HFFc6 (cell line): Measurements from ENCODE around the gene LSG1. TPM values are rescaled to one million over a fixed set of nuclear protein-coding genes. Genes with fewer than 3 reads are reported as not detected.
A peak's percentile ranks its signal among the peaks of the same experiment; 100 is the strongest.

Experiments
- DNase-seq: peaks from one replicate; pipeline ENCODE4 v3.0.0-alpha.2; 2018
- H3K27ac Mint-ChIP-seq: 2 replicates; pipeline ENCODE4 v1.8.0; 2020; ENCODE audit warnings: mild to moderate bottlenecking, mixed read lengths
- H3K27me3 Mint-ChIP-seq: 2 replicates; pipeline ENCODE4 v1.8.0; 2021; ENCODE audit warnings: mild to moderate bottlenecking, moderate library complexity, mixed read lengths; ENCODE audit not compliant: insufficient read depth
- H3K36me3 Mint-ChIP-seq: 2 replicates; pipeline ENCODE4 v1.8.0; 2021; ENCODE audit warnings: low read depth, mixed read lengths
- H3K4me1 Mint-ChIP-seq: 2 replicates; pipeline ENCODE4 v1.8.0; 2020; ENCODE audit warnings: low read depth, mixed read lengths
- H3K4me3 Mint-ChIP-seq: 2 replicates; pipeline ENCODE4 v1.8.0; 2020; ENCODE audit warnings: mild to moderate bottlenecking, moderate library complexity, mixed read lengths
- H3K9me3 Mint-ChIP-seq: 2 replicates; pipeline ENCODE4 v1.8.0; 2020; ENCODE audit warnings: mild to moderate bottlenecking, mixed read lengths
- total RNA-seq, 6 experiments: library from RNA; stranded (reverse); fragmentation: NEBNext Ultra II Directional; extraction: Animal tissue kit (Norgen Biotek cat#: 25700); gene quantifications; 2 replicates in 1 of 6; 3 replicates in 5 of 6; pipeline ENCODE4 v1.2.3, GENCODE V29; 2021
- TF ChIP-seq, protein P1 (sequence below): fragments of 200-600 bp; sonication (generic); IDR thresholded peaks from 2 replicates; pipeline ENCODE4 v1.5.0; 2021; ENCODE audit warnings: antibody characterized with exemption, mild to moderate bottlenecking

The LSG1 gene
- total RNA-seq, 6 experiments from 2014 or later, result 26.4 to 31.7 (median 29.3) TPM

DNA sequence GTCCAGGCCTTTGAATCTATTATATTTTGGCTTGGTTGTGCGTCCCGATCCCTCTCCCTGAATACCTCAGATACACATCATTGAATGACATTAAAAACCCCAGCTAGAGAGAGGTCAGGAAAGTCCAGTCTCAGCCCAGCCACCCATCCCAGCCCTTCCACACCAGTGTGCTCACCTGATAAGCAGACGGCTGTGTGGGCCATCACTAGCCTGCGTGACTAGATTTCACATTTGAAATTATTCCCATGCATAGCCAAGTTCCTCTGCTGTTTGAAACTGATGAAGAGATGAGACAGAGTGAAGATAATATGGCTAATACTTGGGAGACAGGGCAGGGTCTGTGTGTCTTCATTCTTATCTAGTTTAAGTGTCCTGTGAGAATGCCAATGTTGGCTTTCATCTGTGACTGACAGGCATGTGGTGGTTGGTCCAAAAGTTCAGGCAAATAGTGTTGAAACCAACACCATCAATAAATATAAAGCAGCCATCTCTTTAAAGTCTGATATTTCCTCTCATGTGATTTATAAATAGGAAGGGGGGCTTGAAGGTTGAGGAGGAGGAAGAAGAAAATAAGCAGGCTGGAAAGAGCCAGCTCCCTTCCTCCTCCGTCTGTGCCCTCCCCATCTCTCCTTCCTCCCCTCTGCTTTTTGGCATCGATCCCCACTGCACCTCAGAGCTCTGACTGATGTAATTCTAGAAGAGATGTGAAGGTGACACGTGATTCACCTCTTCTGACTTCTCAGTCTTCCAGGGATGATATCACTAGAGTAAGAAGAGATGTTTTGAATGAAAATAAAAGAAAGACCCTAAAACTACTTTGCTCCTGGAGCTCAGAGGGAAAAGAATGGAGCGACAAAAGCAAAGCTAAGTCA, 18.7 kb upstream of the LSG1 start:
- peaks cover 35% of the 10 kb centered on the region for H3K4me1 Mint-ChIP-seq
- H3K27ac Mint-ChIP-seq, result no peak overlapping the region
- TF ChIP-seq, protein P1, sequence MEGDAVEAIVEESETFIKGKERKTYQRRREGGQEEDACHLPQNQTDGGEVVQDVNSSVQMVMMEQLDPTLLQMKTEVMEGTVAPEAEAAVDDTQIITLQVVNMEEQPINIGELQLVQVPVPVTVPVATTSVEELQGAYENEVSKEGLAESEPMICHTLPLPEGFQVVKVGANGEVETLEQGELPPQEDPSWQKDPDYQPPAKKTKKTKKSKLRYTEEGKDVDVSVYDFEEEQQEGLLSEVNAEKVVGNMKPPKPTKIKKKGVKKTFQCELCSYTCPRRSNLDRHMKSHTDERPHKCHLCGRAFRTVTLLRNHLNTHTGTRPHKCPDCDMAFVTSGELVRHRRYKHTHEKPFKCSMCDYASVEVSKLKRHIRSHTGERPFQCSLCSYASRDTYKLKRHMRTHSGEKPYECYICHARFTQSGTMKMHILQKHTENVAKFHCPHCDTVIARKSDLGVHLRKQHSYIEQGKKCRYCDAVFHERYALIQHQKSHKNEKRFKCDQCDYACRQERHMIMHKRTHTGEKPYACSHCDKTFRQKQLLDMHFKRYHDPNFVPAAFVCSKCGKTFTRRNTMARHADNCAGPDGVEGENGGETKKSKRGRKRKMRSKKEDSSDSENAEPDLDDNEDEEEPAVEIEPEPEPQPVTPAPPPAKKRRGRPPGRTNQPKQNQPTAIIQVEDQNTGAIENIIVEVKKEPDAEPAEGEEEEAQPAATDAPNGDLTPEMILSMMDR, result no peak
- H3K9me3 Mint-ChIP-seq, result no peaks in the 10 kb centered on the region
- H3K36me3 Mint-ChIP-seq, result peaks cover 7% of the 10 kb centered on the region; the same call in 1 of the 2 replicates
- no peak for DNase-seq
- H3K27me3 Mint-ChIP-seq, result peaks cover 8% of the 10 kb centered on the region
- no peak overlapping the region for H3K4me3 Mint-ChIP-seq

DNA sequence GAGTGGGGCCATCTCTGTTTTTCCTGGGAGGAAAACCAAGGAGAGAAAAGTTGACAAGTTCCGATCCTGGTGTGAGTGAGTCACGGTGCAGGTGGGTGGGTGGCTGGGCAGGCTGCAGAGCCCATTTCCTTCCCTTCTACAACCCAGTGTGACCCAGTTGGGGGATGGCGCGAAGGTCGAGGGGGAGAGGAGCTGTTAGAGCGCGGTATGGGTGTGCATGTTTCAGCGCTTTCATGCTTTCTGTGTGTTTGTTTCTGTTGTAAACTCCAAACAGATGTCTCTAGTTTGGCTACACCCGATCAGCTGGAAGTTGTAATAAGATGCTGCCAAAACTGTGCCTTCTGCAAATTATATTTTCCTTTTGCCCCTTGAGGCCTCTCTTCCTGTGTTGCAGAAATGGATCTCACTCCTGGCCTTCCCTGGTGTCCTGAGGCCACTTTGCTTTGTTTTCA, 17.5 kb upstream of the LSG1 start:
- H3K4me1 Mint-ChIP-seq, result peaks cover 44% of the 10 kb centered on the region
- H3K27me3 Mint-ChIP-seq, result peaks cover 8% of the 10 kb centered on the region
- H3K36me3 Mint-ChIP-seq, result peaks cover 7% of the 10 kb centered on the region; the same call in 1 of the 2 replicates
- no peak for DNase-seq
- H3K27ac Mint-ChIP-seq, result peak overlapping the region; percentile 42; the same call in 1 of the 2 replicates
- no peaks in the 10 kb centered on the region for H3K9me3 Mint-ChIP-seq
- peak overlapping the region; percentile 54 for H3K4me3 Mint-ChIP-seq
- TF ChIP-seq, protein P1, result no peak

DNA sequence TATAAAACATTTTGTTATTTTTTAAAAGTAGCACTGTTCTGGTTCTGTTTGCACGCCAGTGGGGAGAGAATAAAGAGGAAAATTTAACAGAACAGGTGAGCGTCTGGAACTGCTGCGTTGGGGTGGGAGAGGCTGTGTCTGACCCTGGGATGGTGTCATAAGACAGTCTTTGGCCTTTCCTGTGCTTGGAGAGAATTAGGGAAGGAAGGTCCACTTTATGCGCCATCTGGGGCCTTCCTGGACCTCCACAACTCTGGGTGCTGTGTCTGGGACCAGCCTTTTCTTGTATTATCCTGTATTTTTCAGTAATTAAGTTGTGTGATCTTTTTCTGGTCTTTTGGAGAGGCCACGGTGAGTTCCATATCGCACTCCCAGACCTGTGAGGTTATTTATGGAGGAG, 17.0 kb upstream of the LSG1 start:
- peaks cover 44% of the 10 kb centered on the region for H3K4me1 Mint-ChIP-seq
- TF ChIP-seq, protein P1, result no peak
- H3K27me3 Mint-ChIP-seq, result peaks cover 8% of the 10 kb centered on the region
- peak overlapping the region; percentile 72 for H3K4me3 Mint-ChIP-seq
- no peak for DNase-seq
- H3K36me3 Mint-ChIP-seq, result peaks cover 7% of the 10 kb centered on the region; the same call in 1 of the 2 replicates
- no peak overlapping the region; the same call in 1 of the 2 replicates for H3K27ac Mint-ChIP-seq
- H3K9me3 Mint-ChIP-seq, result no peaks in the 10 kb centered on the region

DNA sequence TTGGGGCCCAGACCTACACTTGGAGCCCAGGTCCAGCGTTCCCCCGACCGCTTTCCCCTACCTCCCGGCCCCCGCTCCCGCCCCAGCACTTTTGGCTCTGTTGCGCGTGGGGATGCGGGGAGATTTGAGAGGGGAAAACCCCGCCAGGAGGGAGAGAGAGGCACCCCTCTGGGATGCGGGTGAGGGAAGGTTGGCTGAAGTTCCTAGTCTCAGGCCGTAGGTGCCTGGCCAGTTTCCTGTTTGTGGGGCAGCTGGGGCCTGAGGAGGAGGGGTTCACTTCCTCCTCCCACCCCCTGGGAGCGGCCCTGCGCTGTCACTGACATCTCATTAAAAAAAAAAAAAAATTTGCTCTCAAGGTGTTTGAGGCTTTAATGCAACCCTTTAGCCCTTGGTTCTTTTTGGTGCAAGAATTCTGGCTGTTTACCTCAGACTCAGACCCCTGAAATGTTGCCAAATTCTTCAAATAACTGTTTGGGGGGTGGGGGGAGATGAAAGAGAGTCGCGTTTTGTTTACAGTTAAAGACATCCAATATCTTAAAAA, 16.3 kb upstream of the LSG1 start:
- peaks cover 47% of the 10 kb centered on the region for H3K4me1 Mint-ChIP-seq
- TF ChIP-seq, protein P1, result no peak
- peaks cover 7% of the 10 kb centered on the region; the same call in 1 of the 2 replicates for H3K36me3 Mint-ChIP-seq
- peak overlapping the region; percentile 30; the same call in 1 of the 2 replicates for H3K27ac Mint-ChIP-seq
- peaks cover 11% of the 10 kb centered on the region for H3K27me3 Mint-ChIP-seq
- no peaks in the 10 kb centered on the region for H3K9me3 Mint-ChIP-seq
- H3K4me3 Mint-ChIP-seq, result peak overlapping the region; percentile 72
- no peak for DNase-seq

DNA sequence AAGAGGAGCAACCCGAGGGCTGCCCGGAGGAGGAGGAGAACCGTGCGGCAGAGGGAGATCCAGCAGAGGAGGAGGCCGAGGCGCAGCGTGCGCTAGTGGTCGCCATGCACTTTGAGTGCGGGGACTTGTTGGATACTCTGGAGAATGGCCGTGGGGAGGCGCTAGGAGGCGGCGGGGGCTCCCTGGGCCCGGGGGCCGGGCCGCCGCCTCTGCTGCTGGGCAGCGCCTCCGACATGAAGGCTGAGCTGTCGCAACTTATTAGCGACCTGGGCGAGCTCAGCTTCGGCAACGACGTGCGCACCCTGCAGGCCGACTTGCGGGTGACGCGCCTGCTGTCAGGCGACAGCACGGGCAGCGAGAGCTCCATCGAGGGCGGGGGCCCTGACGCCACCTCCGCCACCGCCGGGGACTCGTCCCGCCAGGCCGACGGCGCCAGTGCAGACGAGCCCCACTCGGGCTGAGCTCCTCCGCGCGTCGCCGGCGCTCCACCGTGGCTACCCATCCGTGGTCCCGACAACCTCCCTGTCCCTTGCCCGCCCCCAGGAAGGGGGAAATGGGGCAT, 15.7 kb upstream of the LSG1 start:
- H3K27me3 Mint-ChIP-seq, result peaks cover 11% of the 10 kb centered on the region

More for the DNA sequence above, 15.7 kb upstream of the LSG1 start:
- peaks cover 7% of the 10 kb centered on the region; the same call in 1 of the 2 replicates for H3K36me3 Mint-ChIP-seq
- TF ChIP-seq, protein P1, result peak; percentile 75
- peaks cover 53% of the 10 kb centered on the region for H3K4me1 Mint-ChIP-seq
- peak overlapping the region; percentile 94 for H3K4me3 Mint-ChIP-seq
- peak; percentile 47 for DNase-seq
- H3K9me3 Mint-ChIP-seq, result no peaks in the 10 kb centered on the region
- no peak overlapping the region for H3K27ac Mint-ChIP-seq
